ENCODE data around the gene OR2C3.
A peak's percentile ranks its signal among the peaks of the same experiment; 100 is the strongest.

Gene OR2C3

DNA sequence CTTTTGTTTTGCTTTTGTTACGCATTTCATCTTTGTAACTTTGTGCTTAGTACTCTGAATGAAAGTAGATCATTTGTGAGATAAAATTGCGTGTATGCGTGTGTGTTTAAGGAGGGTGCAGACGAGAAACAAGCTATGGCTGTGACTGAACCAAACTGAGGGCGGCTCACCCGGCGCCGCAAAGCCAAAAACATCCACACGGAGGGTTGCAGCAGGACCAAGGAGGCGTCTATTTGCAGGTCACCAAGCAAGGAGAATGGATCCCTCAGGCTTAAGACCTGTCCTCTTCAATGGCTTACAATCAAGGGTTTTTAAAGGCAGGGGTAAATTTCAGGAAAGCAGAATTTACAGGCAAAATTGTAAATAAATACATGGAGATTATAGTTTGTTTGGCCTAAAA is 25.5 kb upstream of the OR2C3 start:
- TF ChIP-seq, protein P1, sequence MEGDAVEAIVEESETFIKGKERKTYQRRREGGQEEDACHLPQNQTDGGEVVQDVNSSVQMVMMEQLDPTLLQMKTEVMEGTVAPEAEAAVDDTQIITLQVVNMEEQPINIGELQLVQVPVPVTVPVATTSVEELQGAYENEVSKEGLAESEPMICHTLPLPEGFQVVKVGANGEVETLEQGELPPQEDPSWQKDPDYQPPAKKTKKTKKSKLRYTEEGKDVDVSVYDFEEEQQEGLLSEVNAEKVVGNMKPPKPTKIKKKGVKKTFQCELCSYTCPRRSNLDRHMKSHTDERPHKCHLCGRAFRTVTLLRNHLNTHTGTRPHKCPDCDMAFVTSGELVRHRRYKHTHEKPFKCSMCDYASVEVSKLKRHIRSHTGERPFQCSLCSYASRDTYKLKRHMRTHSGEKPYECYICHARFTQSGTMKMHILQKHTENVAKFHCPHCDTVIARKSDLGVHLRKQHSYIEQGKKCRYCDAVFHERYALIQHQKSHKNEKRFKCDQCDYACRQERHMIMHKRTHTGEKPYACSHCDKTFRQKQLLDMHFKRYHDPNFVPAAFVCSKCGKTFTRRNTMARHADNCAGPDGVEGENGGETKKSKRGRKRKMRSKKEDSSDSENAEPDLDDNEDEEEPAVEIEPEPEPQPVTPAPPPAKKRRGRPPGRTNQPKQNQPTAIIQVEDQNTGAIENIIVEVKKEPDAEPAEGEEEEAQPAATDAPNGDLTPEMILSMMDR (IDR thresholded peaks at IDR 0.05; ENCODE audit: low read depth, low read length, missing control alignments) = no peak
- no peak for DNase-seq
- Histone ChIP-seq H3K27ac (no peak overlapping the region), H3K4me3 (ENCODE audit: low read depth, low read length) (no peak overlapping the region), H3K27me3 (replicated peaks) (no peaks in the 10 kb centered on the region), H3K36me3 (replicated peaks) (no peaks in the 10 kb centered on the region)
- in situ Hi-C loops (cut with HindIII; ENCODE audit: low pct_ligation_motif_present, low sequenced_read_pairs) = no loop called here

DNA sequence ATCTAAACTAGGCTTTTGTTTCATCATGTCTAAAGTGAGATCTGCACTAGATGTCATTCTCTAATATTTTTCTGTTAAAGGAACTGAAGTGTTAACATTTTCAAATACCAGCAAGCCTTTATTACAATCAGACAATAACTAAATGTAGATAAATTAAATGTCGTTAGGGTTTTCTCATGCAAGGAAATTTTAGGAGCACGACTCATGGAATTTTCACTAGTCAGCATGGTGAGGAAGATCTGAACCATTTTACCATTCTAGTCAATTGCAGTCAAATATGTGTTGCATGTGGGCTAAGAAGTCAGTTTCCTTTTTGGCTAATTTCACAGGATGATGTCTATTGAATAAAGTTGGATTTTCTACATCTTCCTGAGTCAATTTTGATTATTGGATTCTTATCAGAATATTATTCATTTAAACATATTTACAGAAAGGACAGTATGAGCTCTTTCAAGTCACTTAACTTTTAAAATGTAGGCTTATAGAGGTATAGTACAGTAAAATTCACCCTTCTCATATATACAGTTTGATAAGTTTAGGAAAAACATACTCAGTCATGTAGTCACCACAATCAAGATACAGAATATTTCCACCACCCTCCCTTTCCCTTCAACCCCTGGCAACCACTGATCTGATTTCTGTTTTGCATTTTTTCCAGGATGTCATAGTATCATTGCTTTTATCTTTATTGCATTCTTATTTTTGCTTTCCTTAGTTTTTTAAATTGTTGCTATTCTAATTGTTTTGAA is 21.9 kb upstream of the OR2C3 start:
- no peak overlapping the region for H3K27ac ChIP-seq
- no peak for DNase-seq
- in situ Hi-C loops (cut with HindIII; ENCODE audit: low pct_ligation_motif_present, low sequenced_read_pairs) = no loop called here
- no peak overlapping the region for H3K4me3 ChIP-seq (ENCODE audit: low read depth, low read length)
- H3K27me3 ChIP-seq (replicated peaks) = no peaks in the 10 kb centered on the region
- no peaks in the 10 kb centered on the region for H3K36me3 ChIP-seq (replicated peaks)
- TF ChIP-seq, protein P1 (IDR thresholded peaks at IDR 0.05; ENCODE audit: low read depth, low read length, missing control alignments) = no peak

DNA sequence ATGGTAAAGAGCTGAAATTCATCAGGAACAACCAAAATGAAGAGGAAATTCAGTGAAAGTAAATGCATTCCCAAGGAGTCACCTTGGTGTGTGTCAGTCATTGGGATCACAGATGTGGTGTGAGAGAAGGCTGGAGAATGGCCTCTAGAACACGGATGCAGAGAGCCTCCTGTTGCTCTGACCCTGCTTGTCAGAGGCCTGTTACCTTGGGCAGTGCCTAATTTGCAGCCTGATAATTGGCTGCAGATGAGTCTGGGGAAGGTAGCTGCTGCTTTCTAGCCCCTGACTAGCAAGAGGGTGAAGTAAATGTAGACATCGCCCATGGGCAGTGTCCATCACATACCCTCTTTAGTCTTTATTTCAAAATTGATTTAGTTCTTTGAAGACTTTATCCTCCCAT is 16.0 kb upstream of the OR2C3 start:
- no peaks in the 10 kb centered on the region for H3K27me3 ChIP-seq (replicated peaks)
- DNase-seq = no peak
- no peaks in the 10 kb centered on the region for H3K36me3 ChIP-seq (replicated peaks)
- no peak overlapping the region for H3K27ac ChIP-seq
- TF ChIP-seq, protein P1 (IDR thresholded peaks at IDR 0.05; ENCODE audit: low read depth, low read length, missing control alignments) = no peak
- in situ Hi-C loops (cut with HindIII; ENCODE audit: low pct_ligation_motif_present, low sequenced_read_pairs) = no loop called here
- H3K4me3 ChIP-seq (ENCODE audit: low read depth, low read length) = no peak overlapping the region

DNA sequence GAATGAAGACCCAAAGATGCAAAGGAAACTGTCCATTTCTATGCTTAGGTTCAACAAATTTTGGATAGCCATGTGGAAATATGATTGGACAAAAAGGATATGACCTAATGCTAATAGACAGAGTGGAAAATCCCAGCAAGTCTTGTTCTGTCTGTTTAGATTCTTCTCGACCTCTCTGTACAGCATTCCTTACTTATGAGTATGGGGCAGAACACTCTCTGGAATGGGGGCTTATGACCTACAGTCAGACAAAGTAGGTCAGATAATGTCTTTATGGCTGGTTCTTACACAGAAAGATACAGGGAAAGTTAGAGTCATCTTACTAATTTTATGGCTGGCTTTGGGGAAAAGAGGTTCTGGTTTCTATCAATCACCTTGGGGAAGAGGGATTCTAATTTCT is 15.5 kb upstream of the OR2C3 start:
- H3K36me3 ChIP-seq (replicated peaks) = no peaks in the 10 kb centered on the region
- H3K27ac ChIP-seq = no peak overlapping the region
- TF ChIP-seq, protein P1 (IDR thresholded peaks at IDR 0.05; ENCODE audit: low read depth, low read length, missing control alignments) = no peak
- H3K27me3 ChIP-seq (replicated peaks) = no peaks in the 10 kb centered on the region
- no peak overlapping the region for H3K4me3 ChIP-seq (ENCODE audit: low read depth, low read length)
- peak; percentile 25 for DNase-seq
- in situ Hi-C loops (cut with HindIII; ENCODE audit: low pct_ligation_motif_present, low sequenced_read_pairs) = no loop called here

DNA sequence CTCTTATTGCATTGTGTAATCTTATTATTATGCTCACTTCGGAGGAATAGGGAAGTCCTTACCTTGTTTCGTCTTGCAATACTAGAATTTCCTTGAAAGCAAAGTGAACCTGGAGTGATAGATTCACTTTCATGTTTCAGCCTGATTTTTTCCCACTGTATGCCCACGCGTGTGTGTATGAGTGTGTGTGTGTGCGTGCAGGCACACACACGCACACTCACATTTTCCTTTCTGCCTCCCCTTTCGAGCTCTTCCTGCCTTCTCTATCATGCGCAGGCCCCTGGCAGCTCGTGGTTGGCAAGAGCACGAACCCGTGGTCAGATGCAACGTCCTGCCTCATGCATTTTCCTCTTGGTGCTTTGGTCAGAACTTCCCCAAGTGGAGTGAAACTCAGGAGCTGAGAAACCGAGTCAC is 12.5 kb upstream of the OR2C3 start, which contains the start of gene GCSAML:
Gene GCSAML, plus strand, starts transcription at position 366 of the 414 bp plus-strand sequence. CDS start 58 bp downstream, outside the sequence.
- Histone ChIP-seq H3K27me3 (replicated peaks) (no peaks in the 10 kb centered on the region), H3K36me3 (replicated peaks) (no peaks in the 10 kb centered on the region), H3K27ac (no peak within 1 kb of the TSS), H3K4me3 (ENCODE audit: low read depth, low read length) (no peak within 1 kb of the TSS)
- TF ChIP-seq, protein P1 (IDR thresholded peaks at IDR 0.05; ENCODE audit: low read depth, low read length, missing control alignments) = no peak
- in situ Hi-C loops (cut with HindIII; ENCODE audit: low pct_ligation_motif_present, low sequenced_read_pairs) = no loop called here
- no peak for DNase-seq

DNA sequence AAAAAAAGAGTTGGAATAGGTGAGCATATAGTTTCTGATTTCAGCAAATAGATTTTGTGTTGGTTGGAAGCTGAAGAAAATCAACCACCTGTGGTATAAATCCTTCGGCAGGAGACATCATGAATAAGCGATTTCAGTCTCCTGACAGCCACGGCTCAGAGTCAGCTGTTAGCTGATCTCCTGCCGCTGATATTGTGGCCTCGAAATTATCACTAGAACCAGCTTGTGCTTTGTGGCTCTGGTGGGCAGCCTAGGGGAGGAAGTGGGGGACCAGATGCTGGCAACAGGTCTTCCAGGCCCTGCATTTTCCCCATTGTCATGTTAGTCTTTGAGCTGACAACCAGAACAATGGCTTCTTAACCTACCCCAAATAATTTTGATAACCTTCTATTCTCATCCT is 11.9 kb upstream of the OR2C3 start:
- Histone ChIP-seq H3K27me3 (replicated peaks) (no peaks in the 10 kb centered on the region), H3K36me3 (replicated peaks) (no peaks in the 10 kb centered on the region), H3K4me3 (ENCODE audit: low read depth, low read length) (no peak overlapping the region), H3K27ac (no peak overlapping the region)
- DNase-seq = no peak
- TF ChIP-seq, protein P1 (IDR thresholded peaks at IDR 0.05; ENCODE audit: low read depth, low read length, missing control alignments) = no peak
- in situ Hi-C loops (cut with HindIII; ENCODE audit: low pct_ligation_motif_present, low sequenced_read_pairs) = no loop called here

All from brain microvascular endothelial cell (primary cell).